Common myeloid progenitor, CD34-positive (primary cell): ENCODE data around the gene DAGLA.

Source experiments
- CTCF ChIA-PET: fragments of 350-600 bp; sonication (Branson Sonifier 250); formaldehyde crosslinking; loops from one replicate; lab custom pipeline; 2021; ENCODE audit warnings: antibody characterized with exemption; lab: Charles Lee
- POLR2A ChIA-PET: fragments of 350-600 bp; sonication (Branson Sonifier 250); formaldehyde crosslinking; loops from one replicate; lab custom pipeline; 2021; ENCODE audit warnings: antibody characterized with exemption; lab: Charles Lee
- DNase-seq, 3 donors: peaks; one replicate each; pipeline versions ENCODE4 v3.0.0 to v3.0.0-alpha.2; 2013
- H3K27ac ChIP-seq, 2 experiments: 1 replicate in 1 of 2; 2 replicates in 1 of 2; pipeline ENCODE4 v1.7.0; 2013; ENCODE audit warnings: inconsistent platforms in 2 of 2, low read length in 2 of 2, mild to moderate bottlenecking in 2 of 2, low read depth in 1 of 2, moderate library complexity in 1 of 2; ENCODE audit not compliant: severe bottlenecking in 2 of 2, insufficient read depth in 1 of 2, poor library complexity in 1 of 2
- H3K27me3 ChIP-seq, 5 experiments: replicated peaks in 2 of 5; 1 replicate in 3 of 5; 2 replicates in 2 of 5; pipeline versions ENCODE4 v1.6.1 to v1.7.0; 2013; ENCODE audit warnings: low read length in 4 of 5, mild to moderate bottlenecking in 2 of 5, moderate library complexity in 2 of 5, inconsistent platforms in 1 of 5; ENCODE audit not compliant: insufficient read depth in 5 of 5, control insufficient read depth in 4 of 5
- H3K36me3 ChIP-seq, 4 experiments: 1 replicate in 2 of 4; 2 replicates in 2 of 4; pipeline versions ENCODE4 v1.6.1 to v1.7.0; 2013; ENCODE audit warnings: low read length in 3 of 4, control low read depth in 1 of 4, mild to moderate bottlenecking in 1 of 4; ENCODE audit not compliant: control insufficient read depth in 4 of 4, insufficient read depth in 4 of 4
- H3K4me1 ChIP-seq, 4 experiments: 1 replicate in 3 of 4; 2 replicates in 1 of 4; pipeline versions ENCODE4 v1.6.1 to v1.7.1; 2013; ENCODE audit warnings: low read length in 3 of 4, mild to moderate bottlenecking in 3 of 4, control low read depth in 1 of 4, inconsistent platforms in 1 of 4, moderate library complexity in 1 of 4; ENCODE audit not compliant: control insufficient read depth in 4 of 4, insufficient read depth in 4 of 4; ENCODE audit errors: control extremely low read depth in 1 of 4
- H3K4me3 ChIP-seq, 7 experiments: 1 replicate in 4 of 7; 2 replicates in 3 of 7; pipeline versions ENCODE4 v1.5.1 to v1.7.0; 2013; ENCODE audit warnings: mild to moderate bottlenecking in 7 of 7, low read length in 6 of 7, moderate library complexity in 6 of 7, inconsistent platforms in 2 of 7, low read depth in 2 of 7, control low read depth in 1 of 7; ENCODE audit not compliant: insufficient read depth in 4 of 7, control insufficient read depth in 1 of 7; ENCODE audit errors: extremely low read depth in 1 of 7
- H3K9me3 ChIP-seq, 5 experiments: 1 replicate in 4 of 5; 2 replicates in 1 of 5; pipeline versions ENCODE4 v1.6.1 to v1.7.1; 2013; ENCODE audit warnings: low read length in 4 of 5, mild to moderate bottlenecking in 2 of 5, inconsistent platforms in 1 of 5, low read depth in 1 of 5, moderate library complexity in 1 of 5; ENCODE audit not compliant: control insufficient read depth in 4 of 5, insufficient read depth in 2 of 5; ENCODE audit errors: control extremely low read depth in 1 of 5
- WGBS: methylation state at CpG from one replicate; pipeline ENCODE4 v1.1.5; 2013; ENCODE audit not compliant: insufficient coverage; 5-methylcytosine and 5-hydroxymethylcytosine counted together

DAGLA gene

DNA sequence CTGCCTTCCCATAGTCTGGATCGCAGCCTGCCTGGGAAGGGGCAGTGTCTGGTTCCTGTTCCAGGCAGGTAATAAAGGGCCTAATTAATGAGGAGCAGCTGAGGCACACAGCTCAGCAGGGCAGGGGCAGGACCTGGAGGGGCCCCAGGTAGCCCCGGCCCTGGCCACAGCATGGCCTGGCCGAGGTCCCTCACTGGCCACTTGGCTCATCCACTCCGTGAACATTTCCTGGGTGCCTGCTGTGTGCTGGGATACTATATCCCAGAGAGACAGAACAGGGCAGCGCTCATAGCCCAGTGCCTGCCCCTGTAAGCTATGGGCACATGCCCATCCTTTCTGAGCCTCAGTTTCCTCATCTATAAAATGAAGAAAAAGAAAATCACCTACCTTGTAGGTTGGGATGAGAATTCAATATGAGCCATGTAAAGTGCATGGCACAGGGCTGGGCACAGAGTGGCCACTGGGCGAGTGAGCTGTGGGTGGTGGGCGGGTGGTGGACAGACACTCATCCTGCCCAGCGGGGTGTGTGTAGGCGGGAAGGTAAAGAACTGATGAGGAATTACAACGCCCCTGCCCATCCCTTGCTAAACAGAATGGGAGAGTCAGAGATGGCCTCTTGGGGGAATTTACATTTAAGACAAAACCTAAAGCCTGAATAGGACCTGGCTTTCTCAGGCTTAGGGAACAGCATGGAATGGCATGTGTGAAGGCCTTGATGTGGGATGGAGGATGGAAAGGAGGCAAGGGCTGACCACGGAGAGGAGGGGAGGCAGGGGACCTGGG is 81.4 kb downstream of the DAGLA start:
- Histone ChIP-seq H3K4me3 (no peak overlapping the region), H3K9me3 (no peaks in the 10 kb centered on the region), H3K27ac (no peak overlapping the region), H3K36me3 (no peaks in the 10 kb centered on the region), H3K4me1 (peaks cover 0 to 6% (median 2%) of the 10 kb centered on the region in 4 experiments), H3K27me3 (peaks cover 0 to 9% (median 2%) of the 10 kb centered on the region in 5 experiments)
- WGBS: 96% methylated on average over 10 of the region's 11 CpGs
- no peak for DNase-seq
- ChIA-PET CTCF (no interaction called here), POLR2A (no interaction called here)

DNA sequence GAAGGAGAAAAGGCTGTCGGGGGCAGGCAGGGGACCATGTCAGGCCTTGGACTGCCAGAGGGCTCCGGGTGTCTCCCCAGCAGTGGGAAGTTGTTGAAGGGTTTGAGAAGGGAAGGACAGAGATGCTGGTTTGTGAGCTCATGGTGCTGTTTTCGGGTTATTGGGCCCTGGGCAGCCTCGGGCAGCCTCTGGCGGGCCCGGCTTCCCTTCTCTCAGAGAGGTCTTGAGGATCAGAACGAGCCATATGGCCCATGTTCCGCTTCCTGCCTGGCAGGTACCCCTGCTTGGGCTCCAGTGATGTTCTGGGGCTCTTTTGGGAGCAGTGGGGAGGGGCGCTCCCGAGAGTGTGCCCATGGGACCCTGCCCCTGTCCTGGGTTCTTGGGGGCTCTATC is 82.0 kb downstream of the DAGLA start:
- H3K27ac ChIP-seq: no peak overlapping the region
- DNase-seq: no peak
- 77% methylated on average over 7 of the region's 10 CpGs for WGBS
- H3K4me3 ChIP-seq: no peak overlapping the region
- ChIA-PET POLR2A (no interaction called here), CTCF (no interaction called here)
- H3K27me3 ChIP-seq: peaks cover 0 to 9% (median 2%) of the 10 kb centered on the region in 5 experiments
- no peaks in the 10 kb centered on the region for H3K4me1 ChIP-seq
- no peaks in the 10 kb centered on the region for H3K36me3 ChIP-seq
- H3K9me3 ChIP-seq: no peaks in the 10 kb centered on the region

DNA sequence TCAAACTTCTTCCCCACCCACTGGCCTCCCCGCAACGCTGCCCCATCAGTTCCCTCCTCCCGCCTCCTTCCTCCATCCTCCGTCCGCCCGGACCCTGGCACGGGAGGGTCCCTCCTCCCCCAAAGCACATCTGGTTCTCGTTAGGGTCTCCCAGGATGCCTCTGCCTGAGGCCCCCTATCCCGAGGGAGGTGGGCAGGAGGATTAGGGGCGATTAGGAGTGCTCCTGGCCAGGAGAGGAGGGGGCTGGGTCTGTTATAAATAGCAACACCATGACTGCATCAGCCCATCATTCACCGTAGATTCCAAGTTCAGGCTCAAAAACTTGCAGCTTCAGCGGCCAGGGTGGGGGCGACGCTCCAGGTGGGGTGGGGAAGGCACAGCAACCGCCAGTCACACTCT is 82.6 kb downstream of the DAGLA start:
- H3K9me3 ChIP-seq: no peaks in the 10 kb centered on the region
- no peaks in the 10 kb centered on the region for H3K4me1 ChIP-seq
- no peak overlapping the region for H3K4me3 ChIP-seq
- H3K27me3 ChIP-seq: peaks cover 0 to 9% (median 2%) of the 10 kb centered on the region in 5 experiments
- WGBS: 33% methylated on average over 3 of the region's 15 CpGs
- no peaks in the 10 kb centered on the region for H3K36me3 ChIP-seq
- no peak for DNase-seq
- ChIA-PET POLR2A (no interaction called here), CTCF (no interaction called here)
- no peak overlapping the region for H3K27ac ChIP-seq

DNA sequence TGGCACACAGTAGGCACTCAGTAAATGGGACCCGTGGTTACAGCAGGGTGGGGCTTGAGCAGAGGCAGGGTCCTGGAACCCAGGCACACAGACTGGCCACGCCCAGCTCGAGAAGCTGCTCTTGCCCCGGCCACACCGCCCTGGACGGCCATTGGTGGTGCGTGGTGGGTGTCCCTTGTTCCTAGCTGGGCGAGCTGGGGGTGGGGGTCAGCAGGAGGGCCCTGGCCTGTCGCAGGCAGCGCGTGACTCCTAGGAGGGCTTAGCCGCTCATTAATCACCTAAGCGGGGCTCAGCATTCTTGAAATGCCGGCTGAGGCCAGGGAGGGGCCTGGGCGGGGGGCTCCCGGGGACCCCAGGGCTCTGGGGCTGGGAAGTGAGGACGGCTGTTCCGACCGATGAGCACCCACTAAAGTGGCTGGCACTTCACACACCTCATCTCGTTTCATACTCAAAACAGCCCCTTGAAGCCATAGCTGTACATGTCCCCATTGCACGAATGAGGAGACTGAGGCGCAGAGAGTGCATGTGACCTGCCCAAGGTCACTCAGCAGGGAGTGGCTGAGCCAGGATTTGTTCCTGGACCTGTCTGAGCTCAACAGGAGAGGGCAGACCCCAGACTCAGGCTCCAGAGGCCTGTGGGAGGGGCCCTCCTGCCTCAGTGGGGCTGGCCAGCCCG is 83.9 kb downstream of the DAGLA start:
- POLR2A ChIA-PET: no interaction called here
- 94% methylated on average over 17 of the region's 23 CpGs for WGBS
- Histone ChIP-seq H3K27me3 (peaks cover 0 to 9% (median 2%) of the 10 kb centered on the region in 5 experiments), H3K4me3 (no peak overlapping the region), H3K36me3 (no peaks in the 10 kb centered on the region), H3K9me3 (no peaks in the 10 kb centered on the region), H3K27ac (no peak overlapping the region), H3K4me1 (peaks cover 0 to 5% (median 0%) of the 10 kb centered on the region in 4 experiments)
- no peak for DNase-seq
- CTCF ChIA-PET: interaction anchor here (1.1 to 4.1 kb wide), 2 partner anchors 16 to 26 kb away, joined by 4 to 19 read pairs; no protein-coding TSS in a partner anchor

DNA sequence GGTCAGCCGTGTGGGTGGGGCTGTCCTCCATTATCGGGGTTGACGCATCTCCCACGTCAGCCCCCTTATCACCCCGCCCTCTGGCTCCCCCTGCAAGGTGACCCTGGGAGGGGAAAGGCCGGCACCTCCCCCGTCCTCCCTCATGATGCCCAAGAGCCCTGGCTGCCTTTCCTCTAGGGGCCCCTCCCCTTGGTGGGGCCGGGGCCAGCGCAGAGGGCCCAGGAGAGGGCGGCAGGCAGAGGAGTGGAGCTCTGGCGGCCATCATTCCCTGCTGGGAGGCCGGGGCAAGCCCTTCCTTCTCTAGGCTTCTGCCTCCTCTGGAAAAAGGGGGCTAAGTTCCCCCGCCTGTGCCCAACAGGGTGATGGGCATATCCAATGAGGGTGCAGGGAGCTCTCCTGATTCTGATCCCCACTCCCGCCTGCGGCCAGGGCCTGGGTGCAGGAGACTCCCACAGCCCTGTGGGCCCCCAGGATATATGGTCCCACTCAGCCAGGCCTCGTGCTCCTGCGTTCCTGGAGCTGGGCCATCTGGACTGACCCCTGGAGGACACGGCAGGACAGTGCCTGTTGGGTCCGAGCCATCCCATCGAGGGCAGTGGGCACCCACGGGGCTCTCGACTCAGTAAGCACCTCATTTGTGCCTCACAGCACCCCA is 84.5 kb downstream of the DAGLA start:
- no peak overlapping the region for H3K4me3 ChIP-seq
- no peaks in the 10 kb centered on the region for H3K36me3 ChIP-seq
- 91% methylated on average over 14 of the region's 22 CpGs for WGBS
- ChIA-PET POLR2A (no interaction called here), CTCF (interaction anchor here (1.1 to 4.1 kb wide), 2 partner anchors 17 to 25 kb away, joined by 4 to 19 read pairs; no protein-coding TSS in a partner anchor)
- no peak for DNase-seq
- H3K9me3 ChIP-seq: no peaks in the 10 kb centered on the region
- H3K4me1 ChIP-seq: peaks cover 0 to 8% (median 0%) of the 10 kb centered on the region in 4 experiments
- H3K27ac ChIP-seq: no peak overlapping the region
- peaks cover 0 to 9% (median 2%) of the 10 kb centered on the region in 5 experiments for H3K27me3 ChIP-seq

DNA sequence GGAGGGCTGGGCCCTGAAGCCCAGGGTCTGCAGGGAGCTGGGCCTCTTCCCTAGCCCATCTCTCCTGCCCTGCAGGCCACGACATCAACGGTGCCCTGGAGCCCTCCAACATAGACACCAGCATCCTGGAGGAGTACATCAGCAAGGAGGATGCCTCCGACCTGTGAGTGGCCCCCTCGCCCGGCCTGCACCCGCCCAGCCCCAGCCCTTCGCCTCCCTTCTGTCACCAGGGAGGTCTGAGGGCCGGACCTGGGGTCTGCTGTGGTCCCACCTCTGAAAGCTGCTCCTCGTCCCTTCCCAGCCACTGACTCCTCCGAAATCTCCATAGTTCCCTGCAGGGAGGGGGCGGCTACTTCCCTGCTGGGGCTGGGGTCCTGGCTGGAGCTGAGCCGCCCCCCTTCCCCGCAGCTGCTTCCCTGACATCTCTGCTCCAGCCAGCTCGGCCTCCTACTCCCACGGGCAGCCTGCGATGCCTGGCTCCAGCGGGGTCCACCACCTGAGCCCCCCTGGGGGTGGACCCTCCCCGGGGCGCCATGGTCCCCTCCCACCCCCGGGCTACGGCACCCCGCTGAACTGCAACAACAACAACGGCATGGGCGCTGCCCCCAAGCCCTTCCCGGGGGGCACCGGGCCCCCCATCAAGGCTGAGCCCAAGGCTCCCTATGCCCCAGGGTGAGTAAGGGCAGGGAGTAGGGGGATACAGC is 85.5 kb downstream of the DAGLA start:
- POLR2A ChIA-PET: no interaction called here
- H3K4me1 ChIP-seq: peaks cover 0 to 8% (median 0%) of the 10 kb centered on the region in 4 experiments
- H3K36me3 ChIP-seq: no peaks in the 10 kb centered on the region
- peaks cover 0 to 9% (median 2%) of the 10 kb centered on the region in 5 experiments for H3K27me3 ChIP-seq
- H3K9me3 ChIP-seq: no peaks in the 10 kb centered on the region
- H3K27ac ChIP-seq: no peak overlapping the region
- WGBS: 96% methylated on average over 21 of the region's 26 CpGs
- no peak for DNase-seq
- CTCF ChIA-PET: interaction anchor here (1.2 to 4.1 kb wide), 3 partner anchors 10 to 24 kb away, joined by 4 to 19 read pairs (median 5); no protein-coding TSS in a partner anchor
- H3K4me3 ChIP-seq: no peak overlapping the region
